Lower lobe of right lung (tissue), 2 donors: ENCODE results near the gene NIPAL4. TPM values are rescaled to one million over a fixed set of nuclear protein-coding genes. Genes with fewer than 3 reads are reported as not detected.

Source experiments
- ATAC-seq, 2 donors: fragments of 200-7000 bp; cut with Tn5 transposase; one replicate each; pipeline ENCODE4 v1.9.1; 2020 to 2022; ENCODE audit warnings: mild to moderate bottlenecking in 2 of 2, moderate library complexity in 2 of 2
- DNase-seq: peaks from one replicate; pipeline ENCODE4 v3.0.0-alpha.2; 2020
- H3K27ac ChIP-seq: fragments of 200-600 bp; one replicate; pipeline ENCODE4 v1.8.0; 2022
- H3K27me3 ChIP-seq: fragments of 200-600 bp; one replicate; pipeline ENCODE4 v1.8.0; 2022; ENCODE audit warnings: low read depth
- H3K36me3 ChIP-seq: fragments of 200-600 bp; one replicate; pipeline ENCODE4 v1.8.0; 2022; ENCODE audit warnings: mild to moderate bottlenecking
- H3K4me1 ChIP-seq: fragments of 200-600 bp; one replicate; pipeline ENCODE4 v1.8.0; 2022
- H3K4me3 ChIP-seq: fragments of 200-600 bp; one replicate; pipeline ENCODE4 v1.8.0; 2022; ENCODE audit warnings: mild to moderate bottlenecking
- H3K9me3 ChIP-seq: fragments of 200-600 bp; one replicate; pipeline ENCODE4 v1.8.0; 2022
- CTCF ChIP-seq: fragments of 200-600 bp; IDR thresholded peaks from one replicate; pipeline ENCODE4 v1.8.0; 2022; ENCODE audit warnings: antibody characterized with exemption, mild to moderate bottlenecking
- intact Hi-C: fragments of 100-400 bp; cut with DNase I; formaldehyde crosslinking; loops from one replicate; pipeline ENCODE4 v1.11.0; 2022
- total RNA-seq: library from RNA; stranded (reverse); fragmentation: NEBNext Ultra II Directional; extraction: Animal tissue kit (Norgen Biotek cat#: 25700); gene quantifications from one replicate; pipeline ENCODE4 v1.2.1, GENCODE V29; 2021
- donor health status: DM: no; HTN: yes; CAD: no; lungs with severe emphysema.

The NIPAL4 gene
- total RNA-seq, 1 donor from 2014 or later: not detected

DNA sequence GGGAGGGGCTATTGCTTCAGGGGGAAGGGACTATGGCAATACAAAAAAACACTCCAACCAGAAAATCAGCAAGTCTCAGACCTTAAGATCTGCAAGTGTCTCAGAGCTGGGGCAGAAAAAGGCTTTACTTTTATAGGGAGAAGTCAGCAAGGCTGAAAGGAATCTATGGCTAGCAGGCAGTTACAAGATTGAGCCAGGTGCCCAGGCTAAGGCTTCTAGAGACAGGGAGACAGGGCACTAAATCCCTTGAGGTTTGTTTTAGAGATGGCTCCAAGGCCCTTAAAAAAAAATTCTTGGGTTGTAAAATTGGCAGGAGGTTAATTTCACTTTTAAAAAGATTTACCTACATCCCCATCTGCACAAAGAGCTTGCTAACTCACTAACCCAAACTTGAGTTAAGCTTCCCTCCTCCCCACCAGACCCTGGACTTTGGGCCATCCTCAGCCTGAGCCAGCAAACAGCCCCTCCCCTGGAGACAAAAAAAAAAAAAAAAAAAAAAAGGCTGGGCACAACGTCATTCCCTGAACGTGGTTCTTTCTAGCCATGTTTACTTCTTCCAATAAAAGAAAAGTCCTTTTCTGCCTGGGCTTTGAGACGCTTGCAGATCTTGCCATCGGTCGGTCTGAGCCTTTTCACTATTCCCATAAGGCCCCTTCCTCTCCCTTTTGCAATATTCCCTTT lies 17.9 kb downstream of the NIPAL4 start:
- no peak for ATAC-seq

GRCh38 chr5:157478726-157479125 lies 18.7 kb downstream of the NIPAL4 start:
- no peak overlapping the region for H3K27ac ChIP-seq
- TF ChIP-seq CTCF: no peak
- no peaks in the 10 kb centered on the region for H3K9me3 ChIP-seq
- no peaks in the 10 kb centered on the region for H3K27me3 ChIP-seq
- ATAC-seq (no peak), DNase-seq (no peak)
- intact Hi-C loops: no loop called here
- peaks cover 27% of the 10 kb centered on the region for H3K36me3 ChIP-seq
- H3K4me1 ChIP-seq: peaks cover under 1% of the 10 kb centered on the region
- H3K4me3 ChIP-seq: no peak overlapping the region

More for the DNA sequence above, 17.9 kb downstream of the NIPAL4 start:
- Histone ChIP-seq H3K4me1 (peaks cover 4% of the 10 kb centered on the region), H3K4me3 (no peak overlapping the region), H3K27ac (no peak overlapping the region), H3K27me3 (no peaks in the 10 kb centered on the region), H3K36me3 (peaks cover 27% of the 10 kb centered on the region), H3K9me3 (no peaks in the 10 kb centered on the region)
- TF ChIP-seq CTCF: no peak
- DNase-seq: no peak
- intact Hi-C loops: no loop called here

DNA sequence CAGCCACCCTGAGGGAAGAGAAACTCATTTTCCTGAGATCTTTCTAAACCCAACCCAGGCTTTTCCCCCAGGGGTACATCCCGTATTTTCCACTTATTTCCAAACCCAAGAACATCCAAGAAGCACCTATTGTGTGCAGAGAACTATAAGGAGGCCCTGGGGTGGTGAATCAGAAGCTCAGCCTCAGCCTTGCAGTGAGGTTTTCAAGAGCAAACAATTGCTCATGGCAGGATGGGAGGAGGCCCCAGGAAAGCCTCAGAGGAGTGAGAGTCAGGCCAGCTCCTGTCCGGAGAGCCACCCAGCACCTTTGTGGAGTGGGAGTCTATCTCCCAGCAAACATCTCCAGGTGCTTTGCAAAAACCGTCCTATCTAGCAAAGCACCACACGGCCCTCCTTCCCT lies 19.2 kb downstream of the NIPAL4 start:
- no peak overlapping the region for H3K27ac ChIP-seq
- H3K27me3 ChIP-seq: no peaks in the 10 kb centered on the region
- peaks cover 27% of the 10 kb centered on the region for H3K36me3 ChIP-seq
- no peaks in the 10 kb centered on the region for H3K9me3 ChIP-seq
- H3K4me1 ChIP-seq: no peaks in the 10 kb centered on the region
- intact Hi-C loops: no loop called here
- DNase-seq (no peak), ATAC-seq (no peak)
- no peak for TF ChIP-seq CTCF
- no peak overlapping the region for H3K4me3 ChIP-seq

DNA sequence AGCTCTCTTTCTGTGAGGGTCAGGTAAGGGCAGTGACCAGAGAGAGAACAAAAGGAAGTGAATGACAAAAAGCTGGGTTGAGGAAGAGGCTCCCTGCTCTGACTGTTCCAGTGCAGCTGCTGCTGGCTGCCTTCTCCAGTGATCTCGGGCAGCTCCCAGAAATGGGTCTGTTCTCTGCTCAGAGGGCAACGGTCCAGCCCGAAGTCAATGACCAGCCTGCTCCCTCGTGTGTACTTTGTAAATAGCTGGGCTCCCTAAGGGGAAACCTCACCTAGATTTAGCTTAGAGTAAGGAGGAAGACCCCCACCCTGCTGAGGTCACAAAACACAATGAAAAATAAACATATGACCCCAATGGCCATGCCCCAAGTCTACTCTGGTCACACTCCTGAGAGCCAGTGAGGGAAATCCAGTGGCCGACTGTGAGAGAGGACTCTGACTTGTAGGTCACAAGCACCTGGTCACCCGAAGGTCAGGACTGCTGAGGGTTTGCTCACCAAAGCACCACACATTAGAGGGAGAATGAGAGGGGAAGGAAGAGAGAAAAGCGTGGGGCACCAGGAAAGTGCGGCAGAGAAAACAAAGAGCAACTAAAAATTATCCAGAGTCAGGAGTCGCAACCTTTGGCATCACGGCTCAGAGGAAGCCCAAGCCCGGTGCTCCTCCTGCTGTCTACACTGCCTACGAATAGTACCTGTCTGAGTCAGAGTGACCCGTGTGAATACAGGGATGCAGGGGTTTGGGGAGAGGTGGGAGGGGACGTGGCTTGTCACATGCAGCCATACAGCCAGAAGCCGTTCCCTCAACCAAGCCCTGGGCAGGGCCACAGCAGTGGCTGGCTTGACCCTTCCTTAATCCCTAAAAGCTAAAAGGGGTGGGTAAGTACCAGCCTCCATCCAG lies 19.8 kb downstream of the NIPAL4 start:
- ATAC-seq (no peak), DNase-seq (no peak)
- TF ChIP-seq CTCF: no peak
- no peaks in the 10 kb centered on the region for H3K27me3 ChIP-seq
- no peak overlapping the region for H3K4me3 ChIP-seq
- H3K9me3 ChIP-seq: no peaks in the 10 kb centered on the region
- H3K4me1 ChIP-seq: no peaks in the 10 kb centered on the region
- H3K36me3 ChIP-seq: peaks cover 27% of the 10 kb centered on the region
- intact Hi-C loops: no loop called here
- no peak overlapping the region for H3K27ac ChIP-seq

DNA sequence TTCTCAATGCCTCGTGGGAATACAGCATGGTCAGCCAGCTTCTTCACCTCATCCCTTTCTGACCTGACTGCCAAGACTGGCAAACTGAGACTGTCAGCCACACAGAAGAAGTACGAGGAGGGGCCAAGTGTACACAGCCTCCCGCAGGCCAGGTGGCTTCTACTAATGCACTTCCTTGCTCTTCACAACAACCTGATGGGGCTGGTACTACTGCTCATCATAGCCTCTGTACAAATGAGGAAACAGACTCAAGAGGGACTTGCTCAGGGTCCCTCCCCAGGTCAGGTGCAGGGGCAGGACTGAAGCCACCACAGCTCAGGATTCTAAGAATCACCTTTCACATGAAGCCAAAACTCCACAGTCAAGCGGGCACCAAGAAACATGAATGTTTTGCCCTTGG lies 21.3 kb downstream of the NIPAL4 start:
- H3K27ac ChIP-seq: no peak overlapping the region
- ATAC-seq: no peak

More for the DNA sequence above, 21.3 kb downstream of the NIPAL4 start:
- Histone ChIP-seq H3K27me3 (no peaks in the 10 kb centered on the region), H3K4me3 (no peak overlapping the region), H3K9me3 (no peaks in the 10 kb centered on the region), H3K36me3 (peaks cover 33% of the 10 kb centered on the region), H3K4me1 (no peaks in the 10 kb centered on the region)
- TF ChIP-seq CTCF: no peak
- intact Hi-C loops: no loop called here
- no peak for DNase-seq
